Measurements from ENCODE around the gene LCE3D.
"Not testable (repeated sequence)": the region's sequence is repeated elsewhere in the genome, so short reads cannot be mapped to it uniquely, and the experiment has no call there.

The LCE3D gene

DNA sequence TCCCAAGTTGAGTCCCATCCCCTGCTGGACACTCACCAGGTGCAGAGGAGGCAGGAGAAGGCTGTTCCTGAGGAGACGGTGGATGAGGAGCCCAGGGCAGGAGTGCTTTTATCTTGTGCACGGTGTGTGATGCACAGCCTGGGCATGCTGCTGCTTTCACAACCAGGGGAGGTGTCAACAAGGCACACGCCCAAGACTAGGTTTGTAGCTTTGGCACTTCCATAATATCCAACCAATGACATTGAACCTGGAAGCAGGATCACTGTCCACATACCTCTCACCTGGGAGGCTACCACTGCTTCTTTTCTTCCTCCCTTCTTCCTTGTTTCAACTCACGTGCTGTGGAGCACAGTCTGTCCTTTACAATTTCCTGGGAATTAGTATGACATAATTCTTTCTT lies at the start of gene LCE3D:
Gene LCE3D, minus strand, starts transcription at position 84 of the 400 bp plus-strand sequence. CDS start 580 bp downstream, outside the sequence.
- DNase-seq (ENCODE audit: low spot score) = no peak

DNA sequence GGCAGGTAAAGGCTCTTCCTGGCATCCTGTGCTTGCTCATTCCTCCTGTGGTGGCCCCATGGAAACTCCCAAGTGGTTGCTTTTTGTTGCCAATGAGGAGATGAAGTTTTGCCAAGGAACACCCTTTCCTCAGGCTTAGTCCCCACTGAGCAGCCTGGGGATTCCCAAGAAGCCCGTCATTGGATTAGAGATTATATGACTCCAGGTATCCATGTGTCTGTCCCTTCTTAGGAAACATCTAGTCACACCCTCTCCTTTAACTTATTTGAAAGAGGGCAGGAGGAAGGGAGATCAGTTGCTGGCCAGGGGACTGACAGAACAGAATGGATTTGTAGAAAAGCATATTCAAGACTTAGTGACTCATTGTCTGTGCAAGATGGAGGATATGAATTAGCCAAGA lies 46.4 kb upstream of the LCE3D start:
- DNase-seq (ENCODE audit: low spot score) = no peak

- DNase-seq (ENCODE audit: low spot score) = no peak
These were observed 43.0 kb upstream of the LCE3D start for GRCh38 chr1:152623203-152623844.

DNA sequence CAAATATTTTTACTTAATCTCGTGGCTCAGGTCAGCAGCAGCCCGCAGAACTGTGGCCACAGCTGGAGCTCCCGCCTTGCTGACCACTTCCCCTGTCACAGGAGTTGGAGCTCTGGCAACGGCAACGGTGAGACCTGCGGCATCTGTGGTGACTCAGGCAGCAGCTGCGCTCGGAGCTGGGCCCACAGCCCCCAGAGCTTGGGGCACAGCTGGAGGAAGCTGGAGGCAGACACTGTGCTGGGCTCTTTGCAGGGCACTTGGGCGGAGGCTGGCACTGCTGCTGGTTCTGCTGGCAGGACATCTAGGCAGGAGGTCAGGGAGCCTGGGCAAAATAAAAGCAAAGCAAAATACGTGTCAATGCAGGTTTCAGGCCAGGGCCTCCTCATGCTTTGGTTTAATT lies 42.5 kb upstream of the LCE3D start, which contains the start of gene LCE3A:
Gene LCE3A, minus strand, starts transcription at position 301 of the 400 bp plus-strand sequence. Its CDS starts 0 bp downstream, at position 301.
- DNase-seq (ENCODE audit: low spot score) = no peak

- no peak for DNase-seq (ENCODE audit: low spot score)
These were observed 41.7 kb upstream of the LCE3D start for GRCh38 chr1:152621993-152622392.

GRCh38 chr1:152613511-152613910 lies 33.2 kb upstream of the LCE3D start, which contains the start of gene LCE3B:
TSS of gene LCE3B (plus strand) at chr1:152613811. CDS start at chr1:152613811, 0 bp downstream.
- DNase-seq (ENCODE audit: low spot score) = no peak

GRCh38 chr1:152599934-152600333 lies 19.6 kb upstream of the LCE3D start, which contains the start of gene LCE3C:
TSS of gene LCE3C (plus strand) at chr1:152600234. CDS start at chr1:152600732, 498 bp downstream.
- DNase-seq (ENCODE audit: low spot score) = no peak

DNA sequence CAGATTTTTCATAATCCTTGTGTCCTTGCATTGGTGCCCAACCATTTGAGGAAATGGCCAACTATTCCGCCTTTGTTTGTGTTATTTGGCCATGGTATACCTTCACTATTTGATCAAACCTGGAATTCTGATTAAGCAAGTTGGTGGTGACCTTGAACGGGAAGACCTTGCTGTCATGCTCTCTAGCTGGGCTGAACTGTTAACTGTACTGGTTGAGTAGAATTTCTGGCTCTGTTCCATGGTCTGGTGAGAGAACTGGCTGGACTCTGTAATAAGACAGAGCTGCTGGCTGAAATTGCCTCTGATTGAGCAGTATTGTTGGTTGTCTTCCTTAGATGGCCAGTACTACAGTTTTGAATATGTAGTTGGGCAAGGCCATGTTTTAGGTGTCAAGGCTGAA lies 16.7 kb upstream of the LCE3D start:
- DNase-seq (ENCODE audit: low spot score) = no peak

- peak; percentile 4 for DNase-seq (ENCODE audit: low spot score)
These were observed 5.3 kb upstream of the LCE3D start for GRCh38 chr1:152585586-152585985.

GRCh38 chr1:152582647-152583046 lies 2.3 kb upstream of the LCE3D start:
- peak; percentile 28 for DNase-seq (ENCODE audit: low spot score)

DNA sequence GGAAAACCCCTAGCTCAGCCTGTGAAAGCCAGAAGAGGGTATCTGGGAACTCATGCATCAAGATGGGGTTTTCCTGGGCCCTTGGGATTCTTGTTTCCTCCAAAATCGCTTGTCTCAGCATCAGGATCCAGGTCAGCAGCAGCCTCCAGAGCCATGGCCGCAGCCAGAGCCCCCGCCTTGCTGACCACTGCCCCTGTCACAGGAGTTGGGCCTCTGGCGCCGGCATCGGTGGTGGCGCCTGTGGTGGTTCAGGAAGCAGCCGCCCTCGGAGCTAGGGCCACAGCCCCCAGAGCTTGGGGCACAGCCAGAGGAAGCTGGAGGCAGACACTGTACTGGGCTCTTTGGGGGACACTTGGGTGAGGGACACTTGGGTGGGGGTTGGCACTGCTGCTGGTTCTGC lies 790 bp downstream of the LCE3D start:
- DNase-seq (ENCODE audit: low spot score) = not testable (repeated sequence)

GRCh38 chr1:152577168-152577567 lies 3.1 kb downstream of the LCE3D start:
- DNase-seq (ENCODE audit: low spot score) = no peak

- no peak for DNase-seq (ENCODE audit: low spot score)
These were observed 13.6 kb downstream of the LCE3D start, which contains the start of gene LCE3E for GRCh38 chr1:152566681-152567080. TSS of gene LCE3E (minus strand) at chr1:152566780. CDS start at chr1:152566208, 572 bp downstream.

GRCh38 chr1:152565535-152566215 lies 14.6 kb downstream of the LCE3D start:
- DNase-seq (ENCODE audit: low spot score) = no peak

DNA sequence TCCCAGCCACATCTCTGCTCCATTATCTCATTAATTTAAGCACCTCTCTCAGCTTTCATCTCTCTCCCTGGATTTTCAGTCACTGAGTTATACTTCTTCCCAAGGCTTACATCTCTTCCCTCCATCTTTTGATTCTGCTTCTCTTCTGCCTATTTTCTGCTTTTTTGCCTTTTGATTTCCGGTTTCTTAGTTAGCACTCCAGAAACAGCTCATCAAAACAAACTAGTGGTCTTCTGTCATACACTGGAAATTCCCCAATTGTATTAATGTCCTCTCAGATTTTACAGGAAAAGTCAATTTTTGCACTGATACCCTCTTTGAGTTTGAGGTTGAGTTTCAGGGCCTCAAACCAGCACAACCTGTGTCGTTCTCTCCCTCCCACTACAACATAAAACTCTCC lies 15.2 kb downstream of the LCE3D start:
- DNase-seq (ENCODE audit: low spot score) = no peak

- DNase-seq (ENCODE audit: low spot score) = not testable (repeated sequence)
These were observed 32.0 kb downstream of the LCE3D start for GRCh38 chr1:152548358-152548757.

- no peak for DNase-seq (ENCODE audit: low spot score)
These were observed 33.6 kb downstream of the LCE3D start for GRCh38 chr1:152546704-152547103.

DNA sequence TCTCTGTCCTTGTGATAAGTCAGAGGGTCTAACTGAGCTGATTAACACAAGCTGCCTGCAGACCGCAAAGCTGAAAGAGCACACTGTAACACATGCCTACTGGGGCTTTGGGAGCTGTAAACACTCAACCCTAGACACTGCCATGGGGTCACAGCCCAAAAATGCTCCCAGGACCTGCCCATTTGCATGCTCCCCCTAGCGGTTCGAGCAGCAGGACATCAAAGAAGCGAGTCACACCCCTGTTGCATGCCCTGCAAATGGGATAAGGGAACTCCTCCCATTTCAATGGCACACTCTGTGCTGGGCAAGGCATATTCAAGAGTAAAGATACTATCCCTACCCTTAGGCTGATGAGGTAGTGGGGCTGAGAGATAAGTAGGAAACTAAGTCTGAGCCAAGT lies 36.5 kb downstream of the LCE3D start:
- DNase-seq (ENCODE audit: low spot score) = no peak

DNA sequence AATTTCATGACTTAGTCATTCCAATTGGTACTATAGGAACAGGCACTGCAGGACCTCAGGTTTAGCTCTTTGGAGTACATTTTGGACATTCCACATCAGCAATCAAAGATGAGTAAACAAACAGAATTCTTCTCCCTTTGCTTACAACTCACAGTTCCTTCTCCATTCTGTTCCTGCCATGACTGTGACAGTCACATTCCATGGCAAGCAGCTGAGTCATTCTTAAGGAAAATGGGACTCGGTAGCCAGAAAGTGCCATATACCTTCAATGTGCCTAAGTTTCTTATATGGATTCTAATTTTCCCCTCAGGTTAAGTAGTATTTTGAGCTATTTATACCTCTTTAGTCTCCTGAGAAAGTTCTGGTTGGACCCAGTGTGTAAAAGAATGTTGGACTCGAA lies 40.4 kb downstream of the LCE3D start:
- DNase-seq (ENCODE audit: low spot score) = peak; percentile 74

DNA sequence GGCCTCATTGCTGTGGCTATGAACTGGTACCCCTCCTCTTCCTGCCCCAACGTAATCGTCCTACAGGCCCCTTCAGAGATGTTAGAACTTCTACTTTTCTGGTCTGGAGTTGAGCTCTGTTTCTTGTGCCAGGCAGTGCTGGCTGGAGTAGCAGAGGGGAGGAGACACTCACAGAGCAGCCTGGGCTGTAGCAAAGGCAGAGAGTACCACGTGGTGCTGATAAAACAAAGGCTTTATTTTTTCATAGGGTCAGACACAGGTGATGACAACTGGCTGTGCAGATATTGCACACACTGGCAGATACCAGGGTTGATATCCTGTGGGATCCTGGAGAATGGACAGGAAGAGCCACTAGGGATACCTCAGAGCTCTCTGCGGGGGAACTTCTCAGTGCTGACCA lies 42.8 kb downstream of the LCE3D start:
- DNase-seq (ENCODE audit: low spot score) = no peak

DNA sequence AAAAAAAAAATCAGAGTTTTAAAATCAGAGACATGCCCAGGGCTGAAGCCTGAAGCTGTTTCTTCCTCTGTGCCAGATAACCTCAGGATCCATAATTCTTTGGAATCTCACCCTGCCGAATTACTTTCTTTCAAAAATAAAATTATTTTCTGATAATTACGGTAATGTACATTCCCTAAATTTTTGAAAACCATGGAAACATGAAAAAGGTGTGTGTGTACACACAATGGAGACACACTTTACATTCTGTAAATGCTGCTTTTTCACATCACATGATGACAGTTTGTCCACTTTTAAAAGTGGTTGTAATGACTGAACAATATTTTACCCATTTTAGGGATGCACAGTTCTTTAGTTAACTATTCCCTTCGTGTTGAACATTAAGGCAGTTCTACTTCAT lies 44.5 kb downstream of the LCE3D start:
- DNase-seq (ENCODE audit: low spot score) = no peak

- DNase-seq (ENCODE audit: low spot score) = peak; percentile 59
These were observed 46.9 kb downstream of the LCE3D start for GRCh38 chr1:152533327-152533938.
